Esophagus squamous epithelium (tissue), 4 donors: ENCODE measurements around the gene DNASE2.

Experiments
- CTCF ChIP-seq, 6 experiments: fragments of 450-650 bp in 4 of 6; fragments of 200-600 bp in 2 of 6; sonication (generic) in 2 of 6; IDR thresholded peaks; one replicate each; pipeline ENCODE4 v1.5.1; 2016 to 2019; ENCODE audit warnings: antibody characterized with exemption in 6 of 6, mild to moderate bottlenecking in 4 of 6, moderate library complexity in 4 of 6
- POLR2A ChIP-seq, 4 donors: fragments of 450-650 bp; IDR thresholded peaks; one replicate each; pipeline ENCODE4 v1.6.1; 2017; ENCODE audit warnings: antibody characterized with exemption in 4 of 4, mild to moderate bottlenecking in 4 of 4, moderate library complexity in 3 of 4

GRCh38 chr19:12893582-12893981 is 12.3 kb upstream of the DNASE2 start:
- no peak for TF ChIP-seq CTCF (IDR thresholded peaks at IDR 0.05)
- no peak for TF ChIP-seq POLR2A (IDR thresholded peaks at IDR 0.05)
